ENCODE data around the gene MCAM.

The MCAM gene

GRCh38 chr11:119284344-119285157, 32.4 kb downstream of the MCAM start:
- ATAC-seq, result peak; percentile 93
- TF ChIP-seq ZNF8 (CRISPR knock-in tag; IDR thresholded peaks at IDR 0.05) (no peak), CREB5 (CRISPR knock-in tag; IDR thresholded peaks at IDR 0.05; ENCODE audit: low read depth) (no peak)

- no peak for TF ChIP-seq CSDC2 (CRISPR knock-in tag; IDR thresholded peaks at IDR 0.05)
- no peak for TF ChIP-seq ZNF8 (CRISPR knock-in tag; IDR thresholded peaks at IDR 0.05)
- no peak for TF ChIP-seq RARB (CRISPR knock-in tag; IDR thresholded peaks at IDR 0.05)
- no peak for TF ChIP-seq ESRRG (CRISPR knock-in tag; IDR thresholded peaks at IDR 0.05)
- TF ChIP-seq, protein P1, sequence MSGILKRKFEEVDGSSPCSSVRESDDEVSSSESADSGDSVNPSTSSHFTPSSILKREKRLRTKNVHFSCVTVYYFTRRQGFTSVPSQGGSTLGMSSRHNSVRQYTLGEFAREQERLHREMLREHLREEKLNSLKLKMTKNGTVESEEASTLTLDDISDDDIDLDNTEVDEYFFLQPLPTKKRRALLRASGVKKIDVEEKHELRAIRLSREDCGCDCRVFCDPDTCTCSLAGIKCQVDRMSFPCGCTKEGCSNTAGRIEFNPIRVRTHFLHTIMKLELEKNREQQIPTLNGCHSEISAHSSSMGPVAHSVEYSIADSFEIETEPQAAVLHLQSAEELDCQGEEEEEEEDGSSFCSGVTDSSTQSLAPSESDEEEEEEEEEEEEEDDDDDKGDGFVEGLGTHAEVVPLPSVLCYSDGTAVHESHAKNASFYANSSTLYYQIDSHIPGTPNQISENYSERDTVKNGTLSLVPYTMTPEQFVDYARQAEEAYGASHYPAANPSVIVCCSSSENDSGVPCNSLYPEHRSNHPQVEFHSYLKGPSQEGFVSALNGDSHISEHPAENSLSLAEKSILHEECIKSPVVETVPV (CRISPR knock-in tag; IDR thresholded peaks at IDR 0.05), result no peak
- TF ChIP-seq ISL1 (CRISPR knock-in tag; IDR thresholded peaks at IDR 0.05), result no peak
- TF ChIP-seq, protein P2, sequence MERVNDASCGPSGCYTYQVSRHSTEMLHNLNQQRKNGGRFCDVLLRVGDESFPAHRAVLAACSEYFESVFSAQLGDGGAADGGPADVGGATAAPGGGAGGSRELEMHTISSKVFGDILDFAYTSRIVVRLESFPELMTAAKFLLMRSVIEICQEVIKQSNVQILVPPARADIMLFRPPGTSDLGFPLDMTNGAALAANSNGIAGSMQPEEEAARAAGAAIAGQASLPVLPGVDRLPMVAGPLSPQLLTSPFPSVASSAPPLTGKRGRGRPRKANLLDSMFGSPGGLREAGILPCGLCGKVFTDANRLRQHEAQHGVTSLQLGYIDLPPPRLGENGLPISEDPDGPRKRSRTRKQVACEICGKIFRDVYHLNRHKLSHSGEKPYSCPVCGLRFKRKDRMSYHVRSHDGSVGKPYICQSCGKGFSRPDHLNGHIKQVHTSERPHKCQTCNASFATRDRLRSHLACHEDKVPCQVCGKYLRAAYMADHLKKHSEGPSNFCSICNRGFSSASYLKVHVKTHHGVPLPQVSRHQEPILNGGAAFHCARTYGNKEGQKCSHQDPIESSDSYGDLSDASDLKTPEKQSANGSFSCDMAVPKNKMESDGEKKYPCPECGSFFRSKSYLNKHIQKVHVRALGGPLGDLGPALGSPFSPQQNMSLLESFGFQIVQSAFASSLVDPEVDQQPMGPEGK (CRISPR knock-in tag; IDR thresholded peaks at IDR 0.05; ENCODE audit: borderline replicate concordance), result no peak
- TF ChIP-seq ZNF565 (CRISPR knock-in tag; conservative IDR thresholded peaks at IDR 0.05; ENCODE audit: low read depth), result no peak
- TF ChIP-seq ZFP3 (CRISPR knock-in tag; IDR thresholded peaks at IDR 0.05), result no peak
- TF ChIP-seq CREB5 (CRISPR knock-in tag; IDR thresholded peaks at IDR 0.05; ENCODE audit: low read depth), result no peak
- TF ChIP-seq SNAI2 (CRISPR knock-in tag; IDR thresholded peaks at IDR 0.05), result no peak
- TF ChIP-seq TSHZ2 (CRISPR knock-in tag; IDR thresholded peaks at IDR 0.05), result no peak
- TF ChIP-seq, protein P3, sequence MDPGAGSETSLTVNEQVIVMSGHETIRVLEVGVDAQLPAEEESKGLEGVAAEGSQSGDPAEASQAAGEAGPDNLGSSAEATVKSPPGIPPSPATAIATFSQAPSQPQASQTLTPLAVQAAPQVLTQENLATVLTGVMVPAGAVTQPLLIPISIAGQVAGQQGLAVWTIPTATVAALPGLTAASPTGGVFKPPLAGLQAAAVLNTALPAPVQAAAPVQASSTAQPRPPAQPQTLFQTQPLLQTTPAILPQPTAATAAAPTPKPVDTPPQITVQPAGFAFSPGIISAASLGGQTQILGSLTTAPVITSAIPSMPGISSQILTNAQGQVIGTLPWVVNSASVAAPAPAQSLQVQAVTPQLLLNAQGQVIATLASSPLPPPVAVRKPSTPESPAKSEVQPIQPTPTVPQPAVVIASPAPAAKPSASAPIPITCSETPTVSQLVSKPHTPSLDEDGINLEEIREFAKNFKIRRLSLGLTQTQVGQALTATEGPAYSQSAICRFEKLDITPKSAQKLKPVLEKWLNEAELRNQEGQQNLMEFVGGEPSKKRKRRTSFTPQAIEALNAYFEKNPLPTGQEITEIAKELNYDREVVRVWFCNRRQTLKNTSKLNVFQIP (CRISPR knock-in tag; IDR thresholded peaks at IDR 0.05; ENCODE audit: borderline replicate concordance, low read depth), result no peak
- TF ChIP-seq BACH2 (CRISPR knock-in tag; IDR thresholded peaks at IDR 0.05; ENCODE audit: borderline replicate concordance), result no peak
- TF ChIP-seq PPARA (CRISPR knock-in tag; IDR thresholded peaks at IDR 0.05; ENCODE audit: borderline replicate concordance), result no peak
- TF ChIP-seq GLIS3 (CRISPR knock-in tag; IDR thresholded peaks at IDR 0.05), result no peak
- TF ChIP-seq ZC3H10 (CRISPR knock-in tag; IDR thresholded peaks at IDR 0.05), result no peak
- TF ChIP-seq ZNF70 (CRISPR knock-in tag; IDR thresholded peaks at IDR 0.05), result no peak
- TF ChIP-seq TCF4 (CRISPR knock-in tag; IDR thresholded peaks at IDR 0.05; ENCODE audit: borderline replicate concordance), result no peak
- no peak for TF ChIP-seq OSR1 (CRISPR knock-in tag; IDR thresholded peaks at IDR 0.05)
- no peak for ATAC-seq
Measured at GRCh38 chr11:119282495-119282894, 34.4 kb downstream of the MCAM start.

Data from SK-N-SH treated with all-trans-retinoic acid at 6 μM for 48 hours (cell line).